HT-29 (cell line): ENCODE data around the gene IL36B. TPM values are rescaled to one million over a fixed set of nuclear protein-coding genes. Genes with fewer than 3 reads are reported as not detected.

Experiments used
- DNase-seq: peaks from one replicate; pipeline ENCODE4 v3.0.0-alpha.2; 2015; ENCODE audit warnings: low spot score
- total RNA-seq: library from RNA; depleted of rRNA; stranded (reverse); fragments of >200 nt; shearing (Covaris generic); gene quantifications from 2 replicates; pipeline ENCODE4 v1.2.3, GENCODE V29; 2014

IL36B gene
- total RNA-seq, 1 experiment from 2014 or later: not detected

DNA sequence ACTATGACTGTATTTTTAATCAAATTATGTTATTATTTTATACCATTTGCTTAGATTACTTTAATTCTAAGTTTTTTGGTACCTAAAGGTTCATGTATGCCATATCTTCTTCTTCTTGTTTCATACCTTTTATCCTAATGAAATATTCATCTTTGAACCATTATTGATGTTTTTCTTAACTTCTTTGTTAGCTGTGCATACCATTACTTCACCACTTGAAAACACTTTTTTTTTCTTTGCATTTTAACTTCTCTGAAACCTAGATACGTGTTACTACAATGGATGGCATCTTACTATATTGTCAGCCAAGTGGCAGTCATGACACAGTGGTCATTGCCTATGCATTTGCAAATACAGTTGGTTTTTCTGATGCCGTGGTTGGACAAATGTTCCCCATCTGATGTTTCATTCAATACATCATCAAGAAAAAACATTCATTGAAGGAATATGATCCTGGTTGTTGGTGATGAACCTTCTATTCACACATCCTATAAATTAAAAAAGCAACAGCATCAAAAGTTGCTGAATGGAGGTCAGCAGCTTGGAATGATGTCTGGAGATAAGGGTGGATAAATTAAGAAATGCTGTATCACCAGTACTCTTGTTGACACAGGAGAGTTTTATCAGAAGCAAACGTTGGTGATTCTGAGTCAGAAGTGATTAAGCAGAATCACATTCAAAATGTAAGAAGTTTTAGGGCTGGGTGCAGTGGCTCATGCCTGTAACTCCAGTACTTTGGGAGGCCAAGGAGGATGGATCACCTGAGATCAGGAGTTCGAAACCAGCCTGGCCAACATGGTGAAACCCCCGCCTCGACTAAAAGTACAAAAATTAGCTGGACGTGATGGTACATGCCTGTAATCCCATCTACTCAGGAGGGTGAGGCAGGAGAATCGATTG, 40.0 kb downstream of the IL36B start:
- no peak for DNase-seq

DNA sequence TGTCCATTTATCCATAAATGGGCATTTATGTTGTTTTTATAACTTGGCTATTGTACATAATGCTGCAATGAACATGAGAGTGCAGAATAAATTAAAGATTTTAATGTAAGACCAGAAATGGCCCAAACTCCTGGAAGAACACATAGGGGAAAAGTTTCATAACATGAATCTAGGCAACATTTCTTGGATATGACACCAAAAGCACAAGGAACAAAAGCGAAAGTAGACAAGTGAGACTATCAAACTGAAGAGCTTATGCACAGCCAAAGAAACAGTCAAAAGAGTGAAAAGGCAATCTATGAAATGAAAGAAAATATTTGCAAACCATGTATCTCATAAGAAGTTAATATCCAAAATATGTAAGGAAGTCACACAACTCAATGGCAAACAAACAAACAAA, 41.6 kb downstream of the IL36B start:
- DNase-seq: no peak

DNA sequence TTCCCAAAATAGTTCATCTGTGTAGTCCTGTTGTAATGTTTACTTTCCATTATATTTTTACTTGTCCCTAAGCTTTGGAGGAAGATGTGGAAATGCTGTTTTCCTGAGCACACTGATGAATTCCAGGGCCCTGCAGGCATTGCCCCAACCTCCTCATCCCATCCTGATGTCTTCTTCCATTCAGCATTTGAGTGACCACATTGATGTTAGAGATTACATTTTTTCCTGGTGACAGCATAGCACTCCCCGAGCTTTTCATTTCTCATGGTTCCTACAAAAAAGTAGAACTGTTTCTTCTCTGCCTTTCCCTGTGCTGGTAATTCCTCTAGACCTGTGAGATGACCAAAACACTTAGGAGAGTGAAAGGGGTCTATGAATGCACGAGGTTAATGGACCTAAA, 42.6 kb downstream of the IL36B start:
- DNase-seq: no peak

DNA sequence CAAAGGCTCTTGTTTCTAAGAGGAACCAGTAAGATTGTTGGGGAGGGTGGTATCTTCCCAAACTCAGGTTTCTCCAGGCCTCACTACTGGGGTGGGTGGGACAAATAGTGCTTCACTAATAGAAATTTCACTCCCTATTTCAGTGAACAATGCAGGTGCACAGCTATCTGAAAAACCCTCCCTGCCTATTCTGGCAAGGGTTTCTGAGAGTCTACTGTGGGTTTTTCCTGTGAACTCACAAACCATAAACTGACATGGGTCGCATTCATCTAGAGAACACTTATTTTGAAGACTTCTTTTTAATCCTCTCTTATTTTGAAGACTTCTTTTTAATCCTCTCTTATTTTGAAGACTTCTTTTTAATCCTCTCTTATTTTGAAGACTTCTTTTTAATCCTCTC, 43.0 kb downstream of the IL36B start:
- DNase-seq: no peak

DNA sequence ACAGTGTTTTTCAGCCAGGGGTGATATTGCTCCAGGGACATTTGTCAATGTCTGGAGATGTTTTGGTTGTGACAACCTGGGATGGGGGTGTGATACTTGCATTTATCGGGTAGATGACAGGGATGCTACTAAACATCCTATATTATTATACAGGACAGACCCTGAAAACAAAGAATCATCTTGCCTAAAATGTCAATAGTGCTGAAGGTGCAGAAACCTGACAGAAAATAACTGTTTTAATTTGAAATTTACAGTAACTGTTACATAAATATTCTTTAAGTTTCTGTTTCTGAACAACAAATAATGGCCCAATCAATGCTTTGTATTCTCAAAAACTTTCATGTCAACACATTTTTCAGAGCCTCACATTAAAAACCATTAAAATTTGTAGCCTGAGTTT, 45.4 kb downstream of the IL36B start:
- DNase-seq: no peak

DNA sequence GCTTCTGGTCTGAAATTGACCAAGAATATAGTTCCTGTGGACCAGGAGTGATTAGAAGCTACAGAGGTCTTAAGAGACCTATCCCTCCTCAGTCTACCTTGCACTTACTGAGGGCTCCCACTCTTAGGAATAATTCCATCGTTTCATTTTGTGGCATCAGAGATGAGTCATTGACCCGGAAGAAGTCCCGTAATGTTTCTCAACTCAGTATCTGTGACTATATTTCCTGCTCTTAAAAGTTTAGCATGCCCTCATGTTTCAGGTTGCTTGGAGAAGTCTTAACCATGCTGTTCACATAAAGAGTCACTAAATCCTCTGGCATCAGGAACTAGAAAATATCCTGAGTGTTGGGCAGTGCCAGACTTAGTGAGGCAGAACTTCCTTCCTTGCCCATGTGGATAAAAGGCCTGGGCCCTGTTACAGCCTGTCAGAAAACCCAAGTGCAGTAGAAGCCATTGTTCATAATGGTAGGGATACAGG, 47.6 kb downstream of the IL36B start, which contains the start of gene IL36A:
Gene IL36A, plus strand, starts transcription at position 430 of the 480 bp plus-strand sequence. CDS start 413 bp downstream, outside the sequence.
- no peak for DNase-seq

DNA sequence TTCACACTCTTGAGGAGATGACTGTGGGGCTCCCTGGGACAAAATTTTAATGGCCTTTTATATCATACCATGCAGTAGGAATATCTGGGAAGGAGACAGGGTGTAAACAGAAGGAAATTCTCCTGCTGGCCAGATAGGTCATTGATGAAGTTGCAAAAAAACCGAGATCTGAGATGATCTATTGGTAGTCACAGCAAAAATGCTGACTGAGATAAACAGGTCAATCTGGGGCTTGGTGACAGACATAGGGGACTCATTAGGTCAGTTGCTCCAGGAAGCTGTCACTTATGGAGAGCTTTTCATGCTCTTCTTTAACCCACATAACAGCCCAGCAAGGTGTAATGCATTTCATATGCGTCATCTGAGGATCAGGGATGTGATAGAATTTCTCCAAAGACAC, 50.0 kb downstream of the IL36B start:
- no peak for DNase-seq

DNA sequence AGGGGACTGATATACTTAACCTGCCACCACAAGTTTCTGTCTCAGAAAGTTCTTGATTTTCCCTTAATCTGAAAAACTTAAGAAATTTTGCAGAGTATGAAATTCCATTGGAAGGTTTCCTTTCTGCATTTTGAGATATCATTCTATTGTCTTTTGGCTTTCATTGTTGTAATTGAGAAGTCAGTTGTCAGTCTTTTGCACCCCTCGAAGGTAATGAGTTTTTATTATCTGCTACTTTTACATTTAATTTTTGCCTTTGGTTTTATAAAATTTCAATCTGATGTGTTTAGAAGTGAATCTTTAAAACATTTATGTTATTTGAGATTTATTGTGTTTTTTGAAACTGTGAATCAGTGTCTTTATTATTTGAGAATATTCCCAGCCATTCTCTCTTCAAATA, 52.2 kb downstream of the IL36B start:
- DNase-seq: no peak

DNA sequence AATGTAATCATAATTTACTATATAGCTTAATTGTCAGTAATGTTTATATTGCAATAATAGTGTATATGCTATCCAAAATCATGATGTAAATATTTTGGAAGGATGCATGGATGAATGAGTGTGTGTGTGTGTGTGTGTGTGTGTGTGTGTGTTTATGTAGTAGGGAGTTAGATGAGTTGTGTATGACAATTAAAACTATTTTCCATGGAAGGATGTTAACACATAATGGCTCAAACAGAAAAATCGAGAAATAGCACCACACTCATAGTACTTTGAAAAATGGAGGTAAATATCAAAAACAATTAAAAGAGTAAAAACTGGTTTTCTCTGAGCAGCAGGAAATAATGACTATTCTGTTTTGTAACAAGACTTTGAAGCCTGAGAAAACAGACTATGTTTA, 55.5 kb downstream of the IL36B start:
- no peak for DNase-seq

DNA sequence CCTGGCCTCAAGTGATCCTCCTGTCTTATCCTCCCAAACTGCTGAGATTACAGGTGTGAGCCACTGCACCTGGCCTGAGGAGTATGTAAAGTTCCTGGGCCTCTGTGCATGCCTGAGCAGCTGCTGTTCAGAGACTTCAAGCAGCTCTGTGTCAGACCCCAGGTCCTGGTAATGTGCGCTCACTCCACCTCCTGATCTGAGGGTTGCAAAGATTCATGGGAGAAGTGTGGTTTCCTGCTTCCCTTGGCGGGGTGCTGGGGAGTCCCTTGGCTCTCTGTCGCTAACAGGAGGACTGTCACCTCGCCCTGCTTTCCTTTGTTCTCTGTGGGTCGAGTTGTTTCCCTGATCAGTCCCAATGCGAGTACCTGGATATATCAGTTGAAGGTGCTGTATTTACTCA, 56.0 kb downstream of the IL36B start:
- no peak for DNase-seq

DNA sequence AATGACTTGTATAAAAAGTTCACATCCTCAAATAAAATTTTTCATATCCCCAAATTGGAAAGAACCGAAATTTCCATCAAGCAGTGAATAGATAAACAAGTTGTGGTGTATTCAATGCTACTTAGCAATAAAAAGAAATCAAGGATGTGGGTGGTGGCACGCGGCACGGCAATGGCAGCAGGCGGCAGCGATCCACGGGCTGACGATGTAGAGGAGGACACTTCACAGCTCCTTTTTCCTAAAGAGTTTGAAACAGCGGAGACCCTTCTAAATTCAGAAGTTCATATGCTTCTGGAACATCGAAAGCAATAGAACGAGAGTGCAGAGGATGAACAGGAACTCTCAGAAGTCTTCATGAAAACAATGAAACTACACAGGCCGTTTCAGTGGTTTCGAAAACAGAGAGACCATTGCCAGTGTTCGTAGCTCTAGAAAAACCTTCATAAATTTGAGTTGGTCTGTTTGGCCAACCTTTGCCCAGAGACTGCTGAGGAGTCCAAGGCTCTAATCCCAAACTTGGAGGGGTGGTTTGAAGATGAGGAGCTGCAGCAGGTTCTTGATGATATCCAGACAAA, 57.2 kb downstream of the IL36B start:
- no peak for DNase-seq

DNA sequence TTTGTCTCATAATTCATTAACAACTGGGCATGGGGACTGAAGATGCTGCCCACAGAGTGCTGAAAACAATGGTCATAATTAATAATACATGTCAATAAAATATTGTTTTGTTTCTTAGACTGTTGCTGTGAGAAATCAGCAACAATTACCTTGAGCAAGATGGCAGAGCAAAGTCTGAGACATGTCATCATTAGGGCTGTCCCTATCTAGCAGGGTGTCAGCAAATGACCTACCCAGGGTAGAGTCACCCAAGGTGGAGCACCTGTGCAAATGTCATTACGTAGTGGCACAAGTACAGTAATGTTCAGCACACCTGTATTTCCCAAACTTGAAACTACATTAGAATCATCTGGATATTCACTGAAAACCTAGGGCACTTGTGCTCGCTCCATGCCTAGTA, 58.0 kb downstream of the IL36B start:
- no peak for DNase-seq

DNA sequence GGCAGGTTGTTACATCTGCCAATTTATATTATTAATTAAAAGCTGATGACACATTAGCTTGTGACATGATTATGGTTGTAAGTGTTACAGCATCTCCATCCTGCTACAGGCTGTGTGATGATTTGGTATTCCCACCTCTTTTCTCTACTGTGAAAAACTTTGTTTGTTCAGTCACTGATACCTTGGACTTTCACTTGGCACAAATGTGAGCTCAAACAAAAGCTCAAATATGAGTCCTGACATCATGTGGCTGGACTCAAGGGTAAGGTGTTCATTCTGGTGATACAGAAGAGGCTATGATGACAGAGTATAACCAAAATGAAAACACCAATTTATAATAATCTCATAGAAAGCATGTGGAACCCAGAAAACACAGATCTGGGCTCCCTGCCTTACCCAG, 58.8 kb downstream of the IL36B start:
- no peak for DNase-seq

DNA sequence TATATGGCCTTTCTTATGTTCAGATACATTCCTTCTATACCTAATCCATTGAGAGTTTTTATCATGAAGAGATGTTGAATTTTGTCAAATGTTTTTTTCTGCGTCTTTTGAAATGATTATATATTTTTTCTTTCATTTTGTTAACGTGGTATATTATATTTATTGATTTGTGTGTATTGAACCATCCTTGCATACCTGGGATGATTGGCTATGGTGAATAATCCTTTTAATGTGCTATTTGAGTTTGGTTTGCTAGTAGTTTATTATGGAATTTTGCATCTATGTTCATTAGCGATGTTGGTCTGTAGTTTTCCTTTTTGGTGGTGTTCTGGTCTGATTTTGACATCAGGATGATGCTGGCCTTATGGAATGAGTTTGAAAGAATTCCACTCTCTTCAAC, 63.1 kb downstream of the IL36B start:
- DNase-seq: no peak

DNA sequence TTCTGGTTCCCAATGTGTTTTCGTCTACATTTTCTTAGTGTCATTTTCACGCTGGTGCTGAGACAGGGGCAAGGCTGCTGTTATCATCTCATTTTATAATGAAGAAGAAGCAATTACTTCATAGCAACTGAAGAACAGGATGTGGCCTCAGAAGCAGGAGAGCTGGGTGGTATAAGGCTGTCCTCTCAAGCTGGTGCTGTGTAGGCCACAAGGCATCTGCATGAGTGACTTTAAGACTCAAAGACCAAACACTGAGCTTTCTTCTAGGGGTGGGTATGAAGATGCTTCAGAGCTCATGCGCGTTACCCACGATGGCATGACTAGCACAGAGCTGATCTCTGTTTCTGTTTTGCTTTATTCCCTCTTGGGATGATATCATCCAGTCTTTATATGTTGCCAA, 67.6 kb downstream of the IL36B start:
- DNase-seq: no peak

DNA sequence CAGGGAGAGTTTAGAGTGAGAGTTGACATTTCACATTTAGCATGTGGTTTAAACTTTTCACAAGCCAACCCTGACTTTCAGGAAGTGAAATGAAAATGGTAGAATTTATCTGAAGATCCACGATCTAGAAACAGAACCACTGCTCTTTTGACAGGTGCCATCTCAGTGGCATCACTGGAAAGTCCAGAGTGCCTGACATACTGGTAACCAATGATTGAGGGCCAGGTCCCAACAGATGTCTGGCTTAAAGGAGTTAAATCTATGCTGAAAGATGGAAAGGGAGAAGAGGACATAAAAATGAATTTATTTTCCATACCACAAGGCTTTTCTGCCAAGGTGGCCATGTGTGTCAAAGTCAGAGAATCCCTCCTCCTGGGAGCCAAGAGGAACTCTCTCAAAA, 72.1 kb downstream of the IL36B start:
- no peak for DNase-seq

DNA sequence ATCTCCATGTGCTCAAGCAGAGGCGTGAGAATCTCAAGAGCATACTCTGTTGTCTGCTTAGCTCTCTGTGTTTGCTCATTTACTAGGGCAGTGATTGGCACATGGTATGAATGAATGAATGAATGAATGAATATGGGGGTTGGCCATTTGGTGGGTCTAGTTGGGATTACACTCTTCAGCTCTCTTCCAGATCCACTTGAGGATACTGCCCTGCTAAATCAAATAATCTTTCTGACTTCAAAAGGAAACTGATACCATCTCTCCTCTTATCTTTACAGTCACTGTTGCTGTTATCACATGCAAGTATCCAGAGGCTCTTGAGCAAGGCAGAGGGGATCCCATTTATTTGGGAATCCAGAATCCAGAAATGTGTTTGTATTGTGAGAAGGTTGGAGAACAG, 72.9 kb downstream of the IL36B start:
- DNase-seq: no peak

DNA sequence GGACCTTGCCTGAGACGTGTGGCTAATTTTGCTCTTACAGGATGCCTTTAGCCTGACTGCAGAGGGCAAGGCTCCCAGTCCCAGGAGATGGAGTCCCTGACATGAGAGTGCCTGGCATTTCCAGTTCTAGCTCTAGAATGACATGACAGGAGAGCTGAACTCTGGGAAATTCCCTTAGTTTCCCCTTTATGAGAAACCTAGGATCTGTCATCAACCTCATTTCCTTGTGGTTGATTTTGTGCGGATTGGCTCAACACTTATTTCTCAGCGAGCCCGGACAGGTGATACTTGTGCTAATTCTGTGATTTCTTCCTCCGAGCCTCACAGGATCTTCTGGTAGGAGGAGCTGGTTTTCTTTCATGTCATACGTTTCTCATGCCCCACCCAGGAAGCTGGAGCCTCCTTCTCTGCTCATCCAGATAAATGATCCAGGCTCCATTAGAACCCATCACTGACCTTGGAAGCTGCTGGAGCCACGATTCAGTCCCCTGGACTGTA, 75.1 kb downstream of the IL36B start, which contains the start of gene IL36G:
Gene IL36G, plus strand, starts transcription at position 448 of the 498 bp plus-strand sequence. CDS start 633 bp downstream, outside the sequence.
- no peak for DNase-seq
